Central memory CD8-positive, alpha-beta T cell (primary cell): ENCODE measurements around the gene RAD51B.

Experiments used
- ATAC-seq: fragments of 150-1000 bp; cut with Tn5 transposase; replicated peaks from 2 replicates; pipeline ENCODE4 v1.10.0; 2022; ENCODE audit warnings: mild to moderate bottlenecking, moderate FRiP score, moderate number of reproducible peaks; ENCODE audit not compliant: poor library complexity, severe bottlenecking; ENCODE audit errors: extremely low read depth
- DNase-seq, 2 donors: peaks; one replicate each; pipeline ENCODE4 v3.0.0; 2021; ENCODE audit warnings: low spot score in 2 of 2
- H3K27ac Mint-ChIP-seq: one replicate; pipeline ENCODE4 v1.8.0; 2022; ENCODE audit warnings: low read depth, mild to moderate bottlenecking, moderate library complexity, mixed read lengths
- H3K27me3 Mint-ChIP-seq: one replicate; pipeline ENCODE4 v1.8.0; 2022; ENCODE audit warnings: mixed read lengths
- H3K36me3 Mint-ChIP-seq: one replicate; pipeline ENCODE4 v1.8.0; 2022; ENCODE audit warnings: mild to moderate bottlenecking, moderate library complexity, mixed read lengths; ENCODE audit not compliant: insufficient read depth
- H3K4me1 Mint-ChIP-seq: one replicate; pipeline ENCODE4 v1.8.0; 2022; ENCODE audit warnings: mixed read lengths
- H3K4me3 Mint-ChIP-seq: one replicate; pipeline ENCODE4 v1.8.0; 2022; ENCODE audit warnings: mild to moderate bottlenecking, moderate library complexity, mixed read lengths
- H3K9me3 Mint-ChIP-seq: one replicate; pipeline ENCODE4 v1.8.0; 2022; ENCODE audit warnings: mixed read lengths

Gene RAD51B

GRCh38 chr14:67850066-67850830, 30.7 kb downstream of the RAD51B start:
- H3K36me3 Mint-ChIP-seq: peaks cover 4% of the 10 kb centered on the region
- H3K9me3 Mint-ChIP-seq: no peaks in the 10 kb centered on the region
- DNase-seq: no peak
- peak overlapping the region; percentile 30 for H3K27ac Mint-ChIP-seq
- H3K27me3 Mint-ChIP-seq: no peaks in the 10 kb centered on the region
- peaks cover 33% of the 10 kb centered on the region for H3K4me1 Mint-ChIP-seq
- H3K4me3 Mint-ChIP-seq: no peak overlapping the region
- ATAC-seq: no peak

GRCh38 chr14:67851785-67852410, 32.3 kb downstream of the RAD51B start:
- DNase-seq (no peak), ATAC-seq (no peak)
- no peaks in the 10 kb centered on the region for H3K9me3 Mint-ChIP-seq
- no peak overlapping the region for H3K27ac Mint-ChIP-seq
- H3K27me3 Mint-ChIP-seq: no peaks in the 10 kb centered on the region
- peaks cover 4% of the 10 kb centered on the region for H3K36me3 Mint-ChIP-seq
- no peak overlapping the region for H3K4me3 Mint-ChIP-seq
- peaks cover 39% of the 10 kb centered on the region for H3K4me1 Mint-ChIP-seq

DNA sequence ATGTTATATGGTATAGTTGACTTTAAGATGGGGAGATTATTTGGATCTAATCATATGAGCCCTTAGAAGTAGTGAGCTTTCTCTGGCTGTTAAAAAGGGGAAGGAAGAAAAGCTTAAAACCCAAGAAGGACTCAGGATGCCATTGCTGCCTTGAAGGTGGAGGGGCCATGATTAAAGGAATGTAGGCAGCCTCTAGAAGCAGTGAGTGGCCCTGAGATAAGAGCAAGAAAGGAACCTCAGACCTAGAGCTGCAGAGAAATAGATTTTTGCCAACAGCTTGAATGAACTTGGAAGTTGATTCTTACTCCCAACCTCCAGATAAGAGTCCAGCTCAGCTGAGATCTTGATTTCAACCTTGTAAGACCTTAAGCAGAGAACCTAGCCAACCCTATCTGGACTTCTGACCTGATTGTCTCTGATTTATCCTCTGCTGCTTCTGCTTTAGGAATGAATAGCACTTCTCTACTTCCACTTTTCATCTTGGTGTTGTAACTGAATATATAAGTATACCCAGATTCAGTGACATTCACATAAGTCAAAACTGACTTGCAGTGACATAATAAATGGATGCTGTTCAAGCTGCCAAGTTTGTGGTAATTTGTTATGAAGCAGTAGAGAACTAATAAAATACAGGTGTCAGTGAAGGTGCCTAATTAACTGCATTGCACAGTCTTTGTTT, 33.5 kb downstream of the RAD51B start:
- H3K27ac Mint-ChIP-seq: peak overlapping the region; percentile 55
- ATAC-seq: peak; percentile 49
- H3K4me1 Mint-ChIP-seq: peaks cover 46% of the 10 kb centered on the region

DNA sequence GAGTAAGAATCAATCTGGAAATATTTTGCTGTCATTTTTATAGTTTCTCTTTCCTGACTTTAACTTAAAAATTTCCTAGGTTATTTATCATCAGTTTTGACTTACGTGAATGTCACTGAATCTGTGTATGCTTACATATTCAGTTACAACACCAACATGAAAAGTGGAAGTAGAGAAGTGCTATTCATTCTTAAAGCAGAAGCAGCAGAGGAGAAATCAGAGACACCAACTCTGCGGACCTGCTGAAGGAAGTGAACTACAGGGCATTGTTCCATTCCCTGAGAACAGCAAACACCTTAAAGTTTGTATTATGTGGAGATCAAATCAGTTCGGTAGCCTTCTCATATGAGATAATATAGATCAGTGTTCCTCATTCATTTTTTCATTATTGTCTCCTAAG, 34.1 kb downstream of the RAD51B start:
- ATAC-seq: no peak
- no peak for DNase-seq
- Mint-ChIP-seq H3K27me3 (no peaks in the 10 kb centered on the region), H3K4me3 (no peak overlapping the region), H3K36me3 (no peaks in the 10 kb centered on the region), H3K9me3 (no peaks in the 10 kb centered on the region), H3K4me1 (peaks cover 52% of the 10 kb centered on the region), H3K27ac (peak overlapping the region; percentile 55)

More for the DNA sequence above, 33.5 kb downstream of the RAD51B start:
- Mint-ChIP-seq H3K9me3 (no peaks in the 10 kb centered on the region), H3K4me3 (no peak overlapping the region), H3K36me3 (peaks cover 3% of the 10 kb centered on the region), H3K27me3 (no peaks in the 10 kb centered on the region)
- no peak for DNase-seq

- Mint-ChIP-seq H3K9me3 (no peaks in the 10 kb centered on the region), H3K27me3 (no peaks in the 10 kb centered on the region), H3K4me1 (peaks cover 45% of the 10 kb centered on the region), H3K4me3 (peak overlapping the region; percentile 41), H3K36me3 (no peaks in the 10 kb centered on the region), H3K27ac (peak overlapping the region; percentile 82)
- ATAC-seq: peak; percentile 69
- DNase-seq: no peak
Observed at GRCh38 chr14:67856827-67857226, 37.2 kb downstream of the RAD51B start.

DNA sequence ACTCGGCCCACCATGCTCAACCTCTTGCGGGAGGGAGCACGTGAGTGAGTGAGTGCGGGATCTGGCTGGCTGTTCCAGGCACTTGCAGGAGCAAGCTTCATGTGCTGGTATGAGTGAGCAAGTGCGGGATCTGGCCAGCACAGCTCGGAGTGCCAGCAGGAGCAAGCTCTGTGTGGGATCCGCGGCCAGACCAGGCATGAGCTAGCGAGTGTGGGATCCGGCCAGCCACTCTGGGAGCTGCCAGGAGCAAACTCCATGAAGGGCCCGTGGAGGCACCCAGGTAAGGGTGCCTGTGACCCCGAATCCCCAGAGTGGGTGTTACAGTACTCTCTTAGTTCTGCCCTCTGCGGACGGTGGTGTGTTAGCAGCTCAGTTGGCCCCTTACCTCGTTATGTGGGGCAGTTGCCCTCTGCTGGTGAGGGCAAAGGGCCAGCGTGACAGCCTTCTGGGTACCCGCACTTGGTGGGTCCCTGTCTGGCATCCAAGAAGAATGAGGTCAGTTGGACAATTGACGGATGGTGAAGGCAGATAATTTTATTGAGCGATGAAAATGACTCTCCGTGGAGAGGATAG, 38.3 kb downstream of the RAD51B start:
- H3K4me3 Mint-ChIP-seq: no peak overlapping the region
- H3K9me3 Mint-ChIP-seq: no peaks in the 10 kb centered on the region
- H3K36me3 Mint-ChIP-seq: no peaks in the 10 kb centered on the region

DNA sequence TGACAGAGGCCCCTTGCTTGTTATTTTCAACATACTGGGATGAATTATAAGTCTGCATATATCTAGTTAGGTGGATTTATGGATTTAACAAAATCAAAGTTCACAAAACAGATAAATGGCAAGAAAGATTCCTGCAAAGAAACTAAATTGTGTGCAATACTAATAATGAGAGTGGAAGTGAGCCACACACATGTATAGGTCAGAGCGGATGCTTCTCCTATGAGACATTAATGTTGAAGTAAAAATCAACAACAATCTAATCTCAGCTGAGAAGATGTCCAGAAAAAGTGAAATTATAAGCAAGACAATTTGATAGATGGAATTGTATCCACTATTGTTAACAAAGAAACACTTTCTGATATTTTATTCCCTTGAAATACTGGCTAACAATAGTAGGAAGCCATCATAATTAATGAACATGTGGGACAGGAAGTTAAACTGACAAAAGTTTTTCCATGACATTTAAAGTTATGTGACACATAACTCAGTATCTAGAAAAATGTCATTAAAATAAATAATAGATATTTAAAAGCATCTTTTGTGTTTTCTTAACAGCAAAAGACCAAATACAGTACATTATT, 39.7 kb downstream of the RAD51B start:
- no peaks in the 10 kb centered on the region for H3K27me3 Mint-ChIP-seq
- H3K4me1 Mint-ChIP-seq: peaks cover 40% of the 10 kb centered on the region

More for the DNA sequence above, 38.3 kb downstream of the RAD51B start:
- Mint-ChIP-seq H3K27me3 (no peaks in the 10 kb centered on the region), H3K4me1 (peaks cover 41% of the 10 kb centered on the region), H3K27ac (peak overlapping the region; percentile 49)
- ATAC-seq (no peak), DNase-seq (no peak)

DNA sequence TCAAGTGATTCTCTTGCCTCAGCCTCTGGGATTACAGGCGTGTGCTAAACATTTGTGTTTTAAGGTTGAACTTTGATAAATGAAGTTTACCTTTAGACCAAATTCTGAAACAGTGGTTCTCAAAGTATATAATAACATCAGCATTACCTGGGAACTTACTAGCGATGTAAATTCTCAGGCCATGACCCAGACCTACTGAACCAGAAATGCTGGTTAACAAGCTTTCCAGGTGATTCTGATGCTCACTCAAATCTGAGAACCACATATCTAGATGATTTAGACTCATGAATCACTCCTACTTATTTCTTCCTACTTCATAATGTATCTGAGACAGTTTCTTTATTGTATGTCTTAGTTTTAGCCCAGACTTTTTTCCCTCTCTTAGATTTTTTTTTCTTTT, 43.6 kb downstream of the RAD51B start:
- Mint-ChIP-seq H3K36me3 (no peaks in the 10 kb centered on the region), H3K9me3 (peaks cover 6% of the 10 kb centered on the region), H3K4me3 (no peak overlapping the region), H3K27me3 (no peaks in the 10 kb centered on the region), H3K4me1 (peaks cover 33% of the 10 kb centered on the region), H3K27ac (peak overlapping the region; percentile 30)
- DNase-seq: no peak
- ATAC-seq: no peak

More for the DNA sequence above, 39.7 kb downstream of the RAD51B start:
- DNase-seq (no peak), ATAC-seq (no peak)
- no peak overlapping the region for H3K4me3 Mint-ChIP-seq
- H3K27ac Mint-ChIP-seq: no peak overlapping the region
- no peaks in the 10 kb centered on the region for H3K36me3 Mint-ChIP-seq
- no peaks in the 10 kb centered on the region for H3K9me3 Mint-ChIP-seq

DNA sequence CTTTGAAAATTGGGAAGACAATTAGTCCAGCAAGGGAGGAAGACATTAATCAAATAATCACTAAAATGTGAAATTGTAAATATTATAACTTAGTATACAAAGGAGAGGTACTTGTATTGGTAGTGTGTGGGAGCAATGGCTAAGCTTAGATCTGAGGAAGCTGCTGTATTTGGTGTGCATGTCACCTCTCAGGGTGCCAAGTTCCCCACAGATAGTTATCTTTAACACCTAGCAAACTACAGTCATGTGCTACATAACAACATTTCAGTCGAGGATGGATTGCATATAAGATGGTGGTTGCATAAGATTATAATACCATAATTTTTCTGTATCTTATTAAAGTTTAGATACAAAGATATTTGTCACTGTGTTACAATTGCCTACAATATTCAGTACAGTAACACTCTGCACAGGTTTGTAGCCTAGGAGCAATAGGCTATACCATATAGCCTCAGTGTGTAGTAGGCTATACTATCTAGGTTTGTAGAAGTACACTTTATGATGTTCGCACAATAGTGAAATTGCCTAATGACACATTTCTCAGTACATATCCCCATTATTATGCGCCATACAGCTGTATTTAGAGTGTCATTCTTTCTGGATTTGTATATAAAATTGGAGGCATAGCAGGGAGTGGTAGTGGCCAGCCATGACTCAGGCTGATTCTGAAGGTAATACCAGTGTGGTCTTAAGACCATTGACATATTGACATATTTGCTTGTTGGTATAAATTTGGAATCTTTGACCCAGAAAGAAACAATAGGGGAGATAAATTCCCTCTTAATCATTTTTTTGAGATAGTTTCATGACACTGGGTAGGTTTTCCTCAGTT, 55.8 kb downstream of the RAD51B start:
- peak; percentile 100 for ATAC-seq
- H3K36me3 Mint-ChIP-seq: no peaks in the 10 kb centered on the region
- no peak overlapping the region for H3K27ac Mint-ChIP-seq
- peaks cover 1% of the 10 kb centered on the region for H3K4me1 Mint-ChIP-seq
- no peak overlapping the region for H3K4me3 Mint-ChIP-seq
- no peak for DNase-seq
- H3K9me3 Mint-ChIP-seq: no peaks in the 10 kb centered on the region
- no peaks in the 10 kb centered on the region for H3K27me3 Mint-ChIP-seq

- no peaks in the 10 kb centered on the region for H3K9me3 Mint-ChIP-seq
- H3K4me1 Mint-ChIP-seq: peaks cover 29% of the 10 kb centered on the region
- no peaks in the 10 kb centered on the region for H3K36me3 Mint-ChIP-seq
- H3K4me3 Mint-ChIP-seq: no peak overlapping the region
- ATAC-seq (no peak), DNase-seq (no peak)
- no peaks in the 10 kb centered on the region for H3K27me3 Mint-ChIP-seq
- H3K27ac Mint-ChIP-seq: no peak overlapping the region
Observed at GRCh38 chr14:67879026-67879425, 59.4 kb downstream of the RAD51B start.

GRCh38 chr14:67881225-67881624, 61.6 kb downstream of the RAD51B start:
- H3K4me1 Mint-ChIP-seq: peaks cover 35% of the 10 kb centered on the region
- ATAC-seq (peak; percentile 89), DNase-seq (no peak)
- no peaks in the 10 kb centered on the region for H3K27me3 Mint-ChIP-seq
- no peaks in the 10 kb centered on the region for H3K9me3 Mint-ChIP-seq
- peak overlapping the region; percentile 14 for H3K27ac Mint-ChIP-seq
- no peaks in the 10 kb centered on the region for H3K36me3 Mint-ChIP-seq
- peak overlapping the region; percentile 29 for H3K4me3 Mint-ChIP-seq
